OCI-LY1 (cell line): ENCODE results near the gene JMJD1C.

Experiments
- H2AFZ ChIP-seq: fragments of 200-600 bp; sonication (generic), shearing (Covaris generic); 2 replicates; pipeline ENCODE4 v1.6.0; 2014; ENCODE audit warnings: antibody characterized with exemption, mild to moderate bottlenecking, low read length
- H3F3A ChIP-seq: fragments of 200-600 bp; sonication (generic), shearing (Covaris generic); 2 replicates; pipeline ENCODE4 v1.6.0; 2014; ENCODE audit warnings: mild to moderate bottlenecking, antibody characterized with exemption, low read length, moderate library complexity; ENCODE audit not compliant: insufficient read depth
- H3K27ac ChIP-seq: fragments of 200-600 bp; sonication (generic); 2 replicates; pipeline ENCODE4 v1.5.1; 2014; ENCODE audit warnings: low read length, mixed run types, mild to moderate bottlenecking, low read depth; ENCODE audit not compliant: poor library complexity, severe bottlenecking
- H3K27me3 ChIP-seq: fragments of 200-600 bp; sonication (generic); 2 replicates; pipeline ENCODE4 v1.6.0; 2014; ENCODE audit warnings: antibody characterized with exemption, mild to moderate bottlenecking, low read length, moderate library complexity; ENCODE audit not compliant: insufficient read depth
- H3K36me3 ChIP-seq: fragments of 200-600 bp; sonication (generic); 2 replicates; pipeline ENCODE4 v1.6.1; 2014; ENCODE audit warnings: mild to moderate bottlenecking, antibody characterized with exemption, low read length, moderate library complexity, mixed read lengths; ENCODE audit not compliant: insufficient read depth
- H3K4me1 ChIP-seq: fragments of 200-600 bp; sonication (generic); 2 replicates; pipeline ENCODE4 v1.5.1; 2014; ENCODE audit warnings: mild to moderate bottlenecking, low read length, moderate library complexity; ENCODE audit not compliant: insufficient read depth, severe bottlenecking
- H3K4me2 ChIP-seq: fragments of 200-600 bp; sonication (generic), shearing (Covaris generic); 2 replicates; pipeline ENCODE4 v1.6.1; 2014; ENCODE audit warnings: low read length
- H3K4me3 ChIP-seq: fragments of 200-600 bp; sonication (generic); 2 replicates; pipeline ENCODE4 v1.5.1; 2014; ENCODE audit warnings: low read length, low read depth, mild to moderate bottlenecking, mixed read lengths; ENCODE audit not compliant: poor library complexity, severe bottlenecking
- H3K79me2 ChIP-seq: fragments of 200-600 bp; shearing (Covaris generic); 2 replicates; pipeline ENCODE4 v1.6.1; 2016; ENCODE audit warnings: mixed run types, low read length, mixed read lengths; ENCODE audit not compliant: insufficient read depth
- H3K9ac ChIP-seq: fragments of 200-600 bp; sonication (generic), shearing (Covaris generic); 2 replicates; pipeline ENCODE4 v1.6.1; 2014; ENCODE audit warnings: mild to moderate bottlenecking, low read length, mixed read lengths
- H3K9me2 ChIP-seq: fragments of 200-600 bp; sonication (generic), shearing (Covaris generic); 2 replicates; pipeline ENCODE4 v1.6.1; 2014; ENCODE audit warnings: low read depth, mild to moderate bottlenecking, low read length, mixed read lengths
- H3K9me3 ChIP-seq: fragments of 200-600 bp; shearing (Covaris generic); 2 replicates; pipeline ENCODE4 v1.6.1; 2014; ENCODE audit warnings: low read length, mixed read lengths
- H4K20me1 ChIP-seq: fragments of 200-600 bp; sonication (generic), shearing (Covaris generic); 2 replicates; pipeline ENCODE4 v1.6.0; 2016; ENCODE audit warnings: mild to moderate bottlenecking, low read length; ENCODE audit not compliant: insufficient read depth
- CTCF ChIP-seq: fragments of 200-600 bp; sonication (generic), shearing (Covaris generic); IDR thresholded peaks from 2 replicates; pipeline ENCODE4 v1.5.1; 2017; ENCODE audit warnings: mild to moderate bottlenecking, antibody characterized with exemption, low read length, moderate library complexity, mixed read lengths
- EZH2 ChIP-seq: fragments of 200-600 bp; sonication (generic), shearing (Covaris generic); IDR thresholded peaks from 2 replicates; pipeline ENCODE4 v1.8.0; 2017; ENCODE audit warnings: borderline replicate concordance, mixed run types, mild to moderate bottlenecking, antibody characterized with exemption, low read length, moderate library complexity, mixed read lengths

Gene JMJD1C

GRCh38 chr10:63413429-63413828, 52.3 kb downstream of the JMJD1C start:
- Histone ChIP-seq H3K4me2 (no peak overlapping the region), H3K27ac (no peak overlapping the region), H3K27me3 (no peaks in the 10 kb centered on the region), H3K36me3 (no peaks in the 10 kb centered on the region), H3K4me1 (peaks cover 33% of the 10 kb centered on the region), H3F3A (no peaks in the 10 kb centered on the region), H3K4me3 (no peak overlapping the region), H3K9ac (no peak overlapping the region), H3K9me2 (no peaks in the 10 kb centered on the region), H4K20me1 (no peaks in the 10 kb centered on the region), H3K79me2 (peaks cover 66% of the 10 kb centered on the region), H2AFZ (no peak overlapping the region), H3K9me3 (no peaks in the 10 kb centered on the region)
- TF ChIP-seq CTCF (no peak), EZH2 (no peak)

GRCh38 chr10:63412304-63412703, 53.5 kb downstream of the JMJD1C start:
- Histone ChIP-seq H3K9me2 (no peaks in the 10 kb centered on the region), H3K4me2 (no peak overlapping the region), H3K79me2 (peaks cover 61% of the 10 kb centered on the region), H3K4me3 (no peak overlapping the region), H3F3A (no peaks in the 10 kb centered on the region), H3K4me1 (peaks cover 23% of the 10 kb centered on the region), H3K36me3 (no peaks in the 10 kb centered on the region), H4K20me1 (no peaks in the 10 kb centered on the region), H3K9ac (no peak overlapping the region), H3K27me3 (no peaks in the 10 kb centered on the region), H3K27ac (no peak overlapping the region), H2AFZ (no peak overlapping the region), H3K9me3 (no peaks in the 10 kb centered on the region)
- TF ChIP-seq CTCF (no peak), EZH2 (no peak)

GRCh38 chr10:63410633-63411032, 55.1 kb downstream of the JMJD1C start:
- H2AFZ ChIP-seq = no peak overlapping the region
- peaks cover 10% of the 10 kb centered on the region for H3K4me1 ChIP-seq
- no peaks in the 10 kb centered on the region for H3K27me3 ChIP-seq
- no peaks in the 10 kb centered on the region for H4K20me1 ChIP-seq
- H3K4me2 ChIP-seq = no peak overlapping the region
- no peak overlapping the region for H3K9ac ChIP-seq
- no peak for TF ChIP-seq EZH2
- TF ChIP-seq CTCF = no peak
- H3F3A ChIP-seq = no peaks in the 10 kb centered on the region
- H3K9me2 ChIP-seq = no peaks in the 10 kb centered on the region
- H3K9me3 ChIP-seq = no peaks in the 10 kb centered on the region
- no peak overlapping the region for H3K4me3 ChIP-seq
- peaks cover 61% of the 10 kb centered on the region for H3K79me2 ChIP-seq
- no peak overlapping the region for H3K27ac ChIP-seq
- no peaks in the 10 kb centered on the region for H3K36me3 ChIP-seq
